Spleen (tissue), 7 donors: ENCODE results near the gene TSC22D1.

Source experiments
- CTCF ChIP-seq, 11 experiments: fragments of 200-600 bp in 7 of 11; fragments of 450-650 bp in 4 of 11; sonication (generic) in 4 of 11; IDR thresholded peaks in 8 of 11; conservative IDR thresholded peaks in 3 of 11; 1 replicate in 7 of 11; 2 replicates in 4 of 11; pipeline versions ENCODE4 v1.4.0 to v1.8.0; 2016 to 2021; ENCODE audit warnings: antibody characterized with exemption in 11 of 11, inconsistent platforms in 4 of 11, mild to moderate bottlenecking in 1 of 11
- POLR2A ChIP-seq, 3 donors: fragments of 450-650 bp; IDR thresholded peaks; one replicate each; pipeline ENCODE4 v1.5.1; 2017; ENCODE audit warnings: antibody characterized with exemption in 3 of 3, mild to moderate bottlenecking in 1 of 3
- POLR2AphosphoS5 ChIP-seq, 3 donors: sonication (generic); formaldehyde crosslinking; IDR thresholded peaks; one replicate each; pipeline ENCODE4 v1.5.1; 2017; ENCODE audit warnings: antibody characterized with exemption in 3 of 3
- donor health status: DM: no; HTN: no; CAD: no; lungs with moderate emphysema.
- donor health status: DM: no; HTN: no; CAD: no.
- donor health status: DM: no; HTN: no; CAD: no.

- no peak for TF ChIP-seq POLR2AphosphoS5 (IDR thresholded peaks at IDR 0.05)
- no peak for TF ChIP-seq CTCF (IDR thresholded peaks at IDR 0.05 in 8 of 11, conservative IDR thresholded peaks at IDR 0.05 in 3 of 11)
- no peak for TF ChIP-seq POLR2A (IDR thresholded peaks at IDR 0.05)
These were observed 9.5 kb downstream of the TSC22D1 start for GRCh38 chr13:44566601-44567000.
